Measurements from ENCODE around the gene NOSTRIN. TPM values are rescaled to one million over a fixed set of nuclear protein-coding genes. Genes with fewer than 3 reads are reported as not detected.

Gene NOSTRIN
- total RNA-seq, 2 donors from 2014 or later: 5.3 to 18.3 TPM

GRCh38 chr2:168814939-168815907 lies 12.8 kb downstream of the NOSTRIN start:
- Histone ChIP-seq H3K27ac (no peak overlapping the region), H3K36me3 (no peaks in the 10 kb centered on the region), H3K4me1 (ENCODE audit: control insufficient read depth in 1 of 2, low read depth in 2 of 2) (no peaks in the 10 kb centered on the region), H3K27me3 (replicated peaks; ENCODE audit: insufficient read depth) (no peaks in the 10 kb centered on the region), H3K4me3 (no peak overlapping the region), H3K9me3 (no peaks in the 10 kb centered on the region)
- no peak for ATAC-seq (ENCODE audit: insufficient number of reproducible peaks, low FRiP score, low read depth)
- TF ChIP-seq CTCF (IDR thresholded peaks at IDR 0.05): no peak
- DNase-seq (ENCODE audit: low spot score): no peak

- TF ChIP-seq CTCF (IDR thresholded peaks at IDR 0.05): no peak
- Histone ChIP-seq H3K36me3 (no peaks in the 10 kb centered on the region), H3K4me3 (no peak overlapping the region), H3K9me3 (no peaks in the 10 kb centered on the region), H3K27ac (no peak overlapping the region), H3K4me1 (ENCODE audit: control insufficient read depth in 1 of 2, low read depth in 2 of 2) (no peaks in the 10 kb centered on the region), H3K27me3 (replicated peaks; ENCODE audit: insufficient read depth) (no peaks in the 10 kb centered on the region)
- DNase-seq (ENCODE audit: low spot score) (no peak), ATAC-seq (ENCODE audit: insufficient number of reproducible peaks, low FRiP score, low read depth) (no peak)
These were observed 13.9 kb downstream of the NOSTRIN start for GRCh38 chr2:168816369-168816768.

GRCh38 chr2:168819050-168819715 lies 16.7 kb downstream of the NOSTRIN start:
- Histone ChIP-seq H3K4me1 (ENCODE audit: control insufficient read depth in 1 of 2, low read depth in 2 of 2) (no peaks in the 10 kb centered on the region), H3K36me3 (no peaks in the 10 kb centered on the region), H3K9me3 (no peaks in the 10 kb centered on the region), H3K27me3 (replicated peaks; ENCODE audit: insufficient read depth) (no peaks in the 10 kb centered on the region), H3K27ac (no peak overlapping the region), H3K4me3 (no peak overlapping the region)
- TF ChIP-seq CTCF (IDR thresholded peaks at IDR 0.05): no peak
- DNase-seq (ENCODE audit: low spot score) (no peak), ATAC-seq (ENCODE audit: insufficient number of reproducible peaks, low FRiP score, low read depth) (no peak)

- ATAC-seq (ENCODE audit: insufficient number of reproducible peaks, low FRiP score, low read depth): no peak
- Histone ChIP-seq H3K27me3 (replicated peaks; ENCODE audit: insufficient read depth) (no peaks in the 10 kb centered on the region), H3K27ac (no peak overlapping the region), H3K36me3 (no peaks in the 10 kb centered on the region), H3K9me3 (no peaks in the 10 kb centered on the region), H3K4me1 (ENCODE audit: control insufficient read depth in 1 of 2, low read depth in 2 of 2) (no peaks in the 10 kb centered on the region), H3K4me3 (no peak overlapping the region)
- no peak for DNase-seq (ENCODE audit: low spot score)
- no peak for TF ChIP-seq CTCF (IDR thresholded peaks at IDR 0.05)
These were observed 17.5 kb downstream of the NOSTRIN start for GRCh38 chr2:168819829-168820489.

GRCh38 chr2:168821577-168821976 lies 19.1 kb downstream of the NOSTRIN start:
- Histone ChIP-seq H3K4me1 (ENCODE audit: control insufficient read depth in 1 of 2, low read depth in 2 of 2) (no peaks in the 10 kb centered on the region), H3K36me3 (no peaks in the 10 kb centered on the region), H3K9me3 (no peaks in the 10 kb centered on the region), H3K4me3 (no peak overlapping the region), H3K27me3 (replicated peaks; ENCODE audit: insufficient read depth) (no peaks in the 10 kb centered on the region), H3K27ac (no peak overlapping the region)
- TF ChIP-seq CTCF (IDR thresholded peaks at IDR 0.05): no peak
- ATAC-seq (ENCODE audit: insufficient number of reproducible peaks, low FRiP score, low read depth) (no peak), DNase-seq (ENCODE audit: low spot score) (no peak)

All from thoracic aorta (tissue), 2 donors.